NT2/D1 (cell line): ENCODE results near the gene PFKFB3.

Source experiments
- SUZ12 ChIP-seq: IDR thresholded peaks from 2 replicates; pipeline ENCODE4 v1.6.1; 2011; ENCODE audit not compliant: insufficient read length, insufficient read depth; ENCODE audit errors: extremely low read depth
- YY1 ChIP-seq: IDR thresholded peaks from 2 replicates; pipeline ENCODE4 v1.6.1; 2011; ENCODE audit not compliant: insufficient read length, insufficient read depth
- ZNF274 ChIP-seq: IDR thresholded peaks from 2 replicates; pipeline ENCODE4 v1.6.1; 2011; ENCODE audit warnings: mild to moderate bottlenecking, low read depth, low read length

DNA sequence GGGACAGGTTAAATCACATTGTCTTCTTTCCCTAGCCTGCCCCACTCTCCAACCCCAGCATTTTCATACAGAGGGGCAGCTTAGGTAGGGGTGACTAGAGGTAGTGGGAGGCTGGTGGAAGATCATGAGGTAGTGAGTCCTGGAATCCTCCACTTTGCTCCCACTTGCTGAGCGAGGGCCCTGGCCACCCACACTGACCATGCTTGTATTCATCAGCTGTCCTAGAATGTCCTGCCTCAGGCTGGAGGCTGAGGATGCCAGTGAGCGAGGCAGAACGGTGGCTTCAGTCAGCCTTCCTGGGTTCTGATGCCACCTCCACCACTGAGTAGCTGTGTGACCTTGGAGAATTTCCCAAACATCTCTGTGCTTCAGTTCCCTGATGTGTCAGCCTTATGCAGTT, 34.6 kb upstream of the PFKFB3 start:
- no peak for TF ChIP-seq YY1
- no peak for TF ChIP-seq ZNF274
- no peak for TF ChIP-seq SUZ12
